Upper lobe of left lung (tissue), 6 donors: ENCODE results near the gene MTMR12. TPM values are rescaled to one million over a fixed set of nuclear protein-coding genes. Genes with fewer than 3 reads are reported as not detected.

Source experiments
- ATAC-seq, 2 donors: fragments of 200-7000 bp; cut with Tn5 transposase; one replicate each; pipeline ENCODE4 v1.9.1; 2022; ENCODE audit warnings: mild to moderate bottlenecking in 2 of 2, moderate library complexity in 2 of 2; ENCODE audit not compliant: low FRiP score in 2 of 2
- DNase-seq, 2 donors: peaks; one replicate each; pipeline ENCODE4 v3.0.0-alpha.2; 2019 to 2020
- H3K27ac ChIP-seq, 4 donors: fragments of 200-600 bp; sonication (generic); one replicate each; pipeline ENCODE4 v1.5.1; 2016 to 2019
- H3K27me3 ChIP-seq, 4 donors: fragments of 200-600 bp; sonication (generic); one replicate each; pipeline ENCODE4 v1.5.1; 2017 to 2019
- H3K36me3 ChIP-seq, 4 donors: fragments of 200-600 bp; sonication (generic); one replicate each; pipeline ENCODE4 v1.5.1; 2016 to 2019
- H3K4me1 ChIP-seq, 4 donors: fragments of 200-600 bp; sonication (generic); one replicate each; pipeline ENCODE4 v1.5.1; 2018 to 2019
- H3K4me3 ChIP-seq, 4 donors: fragments of 200-600 bp; sonication (generic); one replicate each; pipeline ENCODE4 v1.5.1; 2017 to 2019; ENCODE audit warnings: mild to moderate bottlenecking in 2 of 4, moderate library complexity in 1 of 4
- H3K9me3 ChIP-seq, 4 donors: fragments of 200-600 bp; sonication (generic); one replicate each; pipeline ENCODE4 v1.5.1; 2018 to 2019
- EP300 ChIP-seq, 4 donors: sonication (generic); formaldehyde crosslinking; IDR thresholded peaks; one replicate each; pipeline ENCODE4 v1.5.1; 2017; ENCODE audit warnings: antibody characterized with exemption in 4 of 4, control low read depth in 2 of 4
- POLR2A ChIP-seq, 4 donors: fragments of 450-650 bp; IDR thresholded peaks; one replicate each; pipeline ENCODE4 v1.5.1; 2016 to 2017; ENCODE audit warnings: antibody characterized with exemption in 4 of 4, mild to moderate bottlenecking in 2 of 4
- POLR2AphosphoS5 ChIP-seq, 2 donors: sonication (generic); formaldehyde crosslinking; IDR thresholded peaks; one replicate each; pipeline ENCODE4 v1.5.1; 2017; ENCODE audit warnings: antibody characterized with exemption in 2 of 2
- WGBS, 2 donors: methylation state at CpG; one replicate each; pipeline ENCODE4 v1.1.5; 2017 to 2018; 5-methylcytosine and 5-hydroxymethylcytosine counted together
- total RNA-seq, 6 donors: library from RNA; depleted of rRNA in 4 of 6; stranded (reverse); fragments of >200 nt in 4 of 6; gene quantifications; one replicate each; pipeline versions ENCODE4 v1.1.0 to v1.2.1, GENCODE V29; 2016 to 2021
- TF ChIP-seq, protein P1 (sequence below), 6 experiments: fragments of 450-650 bp in 4 of 6; fragments of 200-600 bp in 2 of 6; sonication (generic) in 2 of 6; IDR thresholded peaks; one replicate each; pipeline ENCODE4 v1.5.1; 2016 to 2019; ENCODE audit warnings: antibody characterized with exemption in 6 of 6
- donor health status: DM: no; HTN: no; CAD: no; lungs with moderate emphysema.
- donor health status: DM: no; HTN: yes; CAD: no; lungs with severe emphysema.

Gene MTMR12
- total RNA-seq, 6 donors from 2014 or later: 27.2 to 50.8 (median 35.5) TPM

DNA sequence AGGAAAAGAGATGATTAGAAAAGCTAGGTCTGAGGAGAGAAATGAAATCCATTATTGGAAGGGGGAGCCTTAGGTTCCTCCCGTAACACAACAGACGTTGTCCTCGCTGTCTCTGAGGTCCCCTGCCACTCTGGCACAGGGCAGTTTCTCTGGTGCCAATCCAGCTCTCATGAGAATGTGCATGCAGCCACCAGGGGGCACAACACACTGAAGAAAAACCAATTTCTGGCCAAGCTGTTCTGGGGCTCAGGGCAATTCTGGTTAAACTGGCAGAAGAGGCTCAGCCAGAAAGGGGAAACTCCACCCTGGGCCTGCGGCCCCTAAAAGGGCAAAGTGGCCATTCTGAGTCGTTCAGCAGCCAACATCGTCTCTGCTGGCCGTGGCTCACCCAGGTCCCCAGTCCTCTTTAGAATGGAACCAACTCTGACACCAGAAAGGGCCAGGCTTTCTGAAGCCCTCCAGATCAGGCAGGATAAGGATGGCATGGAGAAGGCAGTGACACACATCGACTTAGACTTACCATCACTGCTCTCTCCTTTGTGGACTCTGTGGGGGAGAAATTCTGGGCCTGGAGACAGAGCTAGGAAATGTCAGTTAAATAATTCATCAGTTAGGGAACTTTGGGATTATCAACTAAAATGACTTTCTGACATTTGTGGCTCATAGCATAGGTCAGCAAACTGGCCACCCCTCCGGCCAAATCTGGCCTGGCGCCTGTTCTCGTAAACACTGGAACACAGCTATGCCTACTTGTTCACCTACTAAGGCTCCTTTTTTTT, 80.1 kb downstream of the MTMR12 start:
- WGBS, 2 donors: 26 to 28% methylated on average over 11 of the region's 11 CpGs
- ATAC-seq (peak; percentile 87 to 91), DNase-seq (peak in 1 of 2 donors; percentile 84)
- peaks cover 28 to 34% (median 29%) of the 10 kb centered on the region in 4 donors for H3K4me1 ChIP-seq
- TF ChIP-seq POLR2A (IDR thresholded peaks at IDR 0.05): no peak
- TF ChIP-seq POLR2AphosphoS5 (IDR thresholded peaks at IDR 0.05): peak in 1 of 2 donors; percentile 31
- no peak for TF ChIP-seq EP300 (IDR thresholded peaks at IDR 0.05)
- TF ChIP-seq, protein P1, sequence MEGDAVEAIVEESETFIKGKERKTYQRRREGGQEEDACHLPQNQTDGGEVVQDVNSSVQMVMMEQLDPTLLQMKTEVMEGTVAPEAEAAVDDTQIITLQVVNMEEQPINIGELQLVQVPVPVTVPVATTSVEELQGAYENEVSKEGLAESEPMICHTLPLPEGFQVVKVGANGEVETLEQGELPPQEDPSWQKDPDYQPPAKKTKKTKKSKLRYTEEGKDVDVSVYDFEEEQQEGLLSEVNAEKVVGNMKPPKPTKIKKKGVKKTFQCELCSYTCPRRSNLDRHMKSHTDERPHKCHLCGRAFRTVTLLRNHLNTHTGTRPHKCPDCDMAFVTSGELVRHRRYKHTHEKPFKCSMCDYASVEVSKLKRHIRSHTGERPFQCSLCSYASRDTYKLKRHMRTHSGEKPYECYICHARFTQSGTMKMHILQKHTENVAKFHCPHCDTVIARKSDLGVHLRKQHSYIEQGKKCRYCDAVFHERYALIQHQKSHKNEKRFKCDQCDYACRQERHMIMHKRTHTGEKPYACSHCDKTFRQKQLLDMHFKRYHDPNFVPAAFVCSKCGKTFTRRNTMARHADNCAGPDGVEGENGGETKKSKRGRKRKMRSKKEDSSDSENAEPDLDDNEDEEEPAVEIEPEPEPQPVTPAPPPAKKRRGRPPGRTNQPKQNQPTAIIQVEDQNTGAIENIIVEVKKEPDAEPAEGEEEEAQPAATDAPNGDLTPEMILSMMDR (IDR thresholded peaks at IDR 0.05): peak; percentile 75 to 91 (median 86)
- H3K36me3 ChIP-seq: peaks cover 3 to 62% (median 20%) of the 10 kb centered on the region in 4 donors
- no peak overlapping the region for H3K4me3 ChIP-seq
- no peaks in the 10 kb centered on the region for H3K9me3 ChIP-seq
- peak overlapping the region; percentile 25 to 69 (median 58) for H3K27ac ChIP-seq
- H3K27me3 ChIP-seq: no peaks in the 10 kb centered on the region

DNA sequence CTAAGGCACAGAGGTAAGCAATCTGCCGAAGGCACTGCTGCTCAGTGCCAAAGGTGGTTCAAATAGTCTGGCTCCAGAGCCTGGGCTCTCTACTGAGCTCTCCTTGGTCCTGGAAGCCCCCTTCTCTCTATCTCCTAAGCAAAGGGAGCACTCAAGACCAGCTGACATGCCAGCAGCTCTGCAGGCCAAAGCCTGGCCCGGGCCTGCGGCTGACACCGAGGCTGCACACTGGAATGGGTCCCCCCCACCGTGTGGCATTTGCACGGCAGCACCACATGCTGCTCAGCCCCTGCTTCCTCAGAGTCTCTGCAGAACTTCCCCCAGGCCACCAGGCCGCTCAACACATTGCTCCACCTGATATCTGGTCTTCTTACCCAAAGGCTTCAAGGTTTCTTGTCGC, 80.8 kb downstream of the MTMR12 start:
- Histone ChIP-seq H3K36me3 (peaks cover 3 to 55% (median 17%) of the 10 kb centered on the region in 4 donors), H3K4me3 (no peak overlapping the region), H3K4me1 (peaks cover 28 to 33% (median 29%) of the 10 kb centered on the region in 4 donors), H3K9me3 (no peaks in the 10 kb centered on the region), H3K27ac (peak overlapping the region in 1 of 4 donors; percentile 58), H3K27me3 (no peaks in the 10 kb centered on the region)
- ATAC-seq (peak in 1 of 2 donors; percentile 23), DNase-seq (peak in 1 of 2 donors; percentile 58)
- WGBS, 2 donors: 47 to 83% methylated on average over 5 to 8 of the region's 8 CpGs
- TF ChIP-seq POLR2AphosphoS5 (IDR thresholded peaks at IDR 0.05): no peak
- no peak for TF ChIP-seq POLR2A (IDR thresholded peaks at IDR 0.05)
- TF ChIP-seq, protein P1 (IDR thresholded peaks at IDR 0.05): no peak
- no peak for TF ChIP-seq EP300 (IDR thresholded peaks at IDR 0.05)

DNA sequence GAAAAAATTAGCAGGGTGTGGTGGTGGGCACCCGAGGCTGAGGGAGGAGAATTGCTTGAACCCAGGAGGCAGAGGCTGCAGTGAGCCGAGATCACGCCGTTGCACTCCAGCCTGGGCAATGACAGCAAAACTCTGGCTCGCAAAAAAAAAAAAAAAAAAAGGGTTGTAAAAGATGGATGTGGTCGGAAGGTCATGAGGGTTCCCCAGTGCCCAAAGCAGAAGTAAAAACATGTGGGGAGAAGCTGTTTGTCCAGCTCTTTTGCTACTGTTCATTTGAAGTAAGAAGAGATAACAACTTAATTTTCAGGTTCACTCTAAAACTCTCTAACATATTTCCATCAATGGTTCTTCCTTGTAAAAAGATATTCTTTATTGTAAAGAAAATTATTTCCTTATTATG, 81.5 kb downstream of the MTMR12 start:
- TF ChIP-seq EP300 (IDR thresholded peaks at IDR 0.05) (no peak), POLR2AphosphoS5 (IDR thresholded peaks at IDR 0.05) (no peak), POLR2A (IDR thresholded peaks at IDR 0.05) (no peak)
- TF ChIP-seq, protein P1 (IDR thresholded peaks at IDR 0.05): no peak
- peak overlapping the region in 1 of 4 donors; percentile 58 for H3K27ac ChIP-seq
- ATAC-seq (no peak), DNase-seq (no peak)
- peaks cover 3 to 48% (median 16%) of the 10 kb centered on the region in 4 donors for H3K36me3 ChIP-seq
- WGBS, 2 donors: 58 to 69% methylated on average over 6 of the region's 6 CpGs
- no peaks in the 10 kb centered on the region for H3K27me3 ChIP-seq
- peaks cover 28 to 30% (median 29%) of the 10 kb centered on the region in 4 donors for H3K4me1 ChIP-seq
- H3K9me3 ChIP-seq: no peaks in the 10 kb centered on the region
- no peak overlapping the region for H3K4me3 ChIP-seq

DNA sequence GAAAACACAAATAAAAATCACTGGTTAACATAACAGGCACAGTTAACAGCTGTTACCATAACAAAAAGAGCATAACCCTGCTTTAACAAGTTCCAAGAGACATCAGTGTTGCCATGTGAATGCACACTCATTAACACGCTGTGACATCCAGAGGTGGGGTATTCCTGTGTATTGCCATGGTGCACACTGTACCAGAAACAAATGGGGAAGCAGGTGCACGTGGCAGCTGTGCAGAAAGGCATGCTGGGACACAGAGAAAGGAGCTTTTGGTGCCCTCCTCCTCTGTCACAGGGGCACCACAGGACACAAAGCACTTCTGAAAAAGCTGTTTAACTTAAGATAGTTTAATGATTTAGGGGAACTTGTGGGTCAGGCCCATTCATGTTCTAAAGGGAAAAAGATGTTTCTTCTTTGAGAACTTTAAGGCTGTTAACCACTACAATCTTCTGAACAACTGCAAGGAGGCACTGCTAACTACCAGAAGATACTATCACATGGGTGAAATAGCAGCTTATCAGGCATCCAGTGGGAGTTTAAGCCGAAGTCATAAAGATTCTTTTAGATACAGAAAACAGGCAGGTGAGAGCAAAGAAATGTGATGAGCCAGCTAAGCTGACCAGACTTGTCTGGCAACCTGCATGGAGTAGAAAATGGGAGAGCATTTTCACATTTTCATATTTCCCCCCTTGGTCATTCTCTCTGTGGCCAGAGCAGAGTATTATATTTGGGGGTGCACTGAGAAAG, 82.2 kb downstream of the MTMR12 start:
- Histone ChIP-seq H3K9me3 (no peaks in the 10 kb centered on the region), H3K4me1 (peaks cover 28 to 35% (median 31%) of the 10 kb centered on the region in 4 donors), H3K27ac (no peak overlapping the region), H3K36me3 (peaks cover 3 to 41% (median 13%) of the 10 kb centered on the region in 4 donors), H3K27me3 (no peaks in the 10 kb centered on the region), H3K4me3 (no peak overlapping the region)
- DNase-seq (no peak), ATAC-seq (no peak)
- TF ChIP-seq EP300 (IDR thresholded peaks at IDR 0.05) (no peak), POLR2AphosphoS5 (IDR thresholded peaks at IDR 0.05) (no peak), POLR2A (IDR thresholded peaks at IDR 0.05) (no peak)
- TF ChIP-seq, protein P1 (IDR thresholded peaks at IDR 0.05): no peak
- WGBS, 2 donors: 55 to 69% methylated on average over 3 of the region's 3 CpGs
